Activated CD8-positive, alpha-beta memory T cell treated with anti-CD3 and anti-CD28 coated beads for 36 hours (primary cell): ENCODE data around the gene FAM3C. TPM values are rescaled to one million over a fixed set of nuclear protein-coding genes. Genes with fewer than 3 reads are reported as not detected.

Experiments used
- CTCF ChIA-PET: fragments of 350-600 bp; sonication (Branson Sonifier 250); formaldehyde crosslinking; loops from one replicate; lab custom pipeline; 2021; ENCODE audit warnings: antibody characterized with exemption; lab: Charles Lee
- POLR2A ChIA-PET: fragments of 350-600 bp; sonication (Branson Sonifier 250); formaldehyde crosslinking; loops from one replicate; lab custom pipeline; 2021; ENCODE audit warnings: antibody characterized with exemption; lab: Charles Lee
- total RNA-seq, 2 experiments: library from RNA; stranded (reverse); gene quantifications; one replicate each; pipeline ENCODE4 v1.2.3, GENCODE V29; 2021

The FAM3C gene
- total RNA-seq, 2 experiments from 2014 or later, result 58.4 to 60.8 TPM

DNA sequence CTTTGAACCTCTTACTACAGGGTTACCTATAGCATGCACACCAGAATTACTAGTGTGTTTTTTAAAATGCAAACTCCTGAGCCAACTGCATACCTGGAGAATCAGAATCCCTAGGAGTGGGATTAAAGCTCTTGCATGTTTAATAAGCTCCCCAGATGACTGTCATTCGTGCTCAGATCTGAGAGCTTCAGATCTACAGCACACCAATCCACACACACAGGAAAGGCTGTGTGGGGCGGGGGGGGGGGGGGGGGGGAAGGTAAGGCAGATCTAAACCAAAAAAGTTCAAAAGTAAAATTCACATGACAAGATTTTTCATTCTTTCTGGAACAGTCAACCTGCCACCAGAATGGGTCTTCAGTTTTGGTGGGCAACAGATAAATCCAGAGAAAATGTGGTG is 5.5 kb downstream of the FAM3C start:
- ChIA-PET CTCF (no interaction called here), POLR2A (no interaction called here)

DNA sequence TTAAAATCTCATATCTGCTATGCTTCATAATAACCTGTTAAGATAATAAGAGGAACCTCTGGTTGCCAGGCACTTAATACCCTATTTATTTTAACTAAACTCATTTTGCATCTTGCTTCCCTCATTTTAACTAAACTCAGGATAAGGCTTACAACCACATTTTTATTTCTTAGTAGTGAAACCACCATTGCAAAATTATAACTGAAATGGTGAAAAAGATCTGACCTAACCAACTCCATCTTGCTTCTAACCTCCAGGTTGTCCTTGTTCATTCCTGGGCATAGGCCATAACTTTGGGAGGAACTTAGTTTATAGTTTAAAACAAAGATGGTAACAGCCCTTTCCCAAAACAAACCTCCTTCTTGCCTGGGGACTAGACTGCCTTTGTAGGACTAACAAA is 6.0 kb downstream of the FAM3C start:
- ChIA-PET CTCF (no interaction called here), POLR2A (no interaction called here)

- ChIA-PET CTCF (interaction anchor here (0.8 kb wide), 1 partner anchor 22 kb away, joined by 3 read pairs; no protein-coding TSS in a partner anchor), POLR2A (no interaction called here)
Observed at GRCh38 chr7:121388950-121389349, 7.2 kb downstream of the FAM3C start.

DNA sequence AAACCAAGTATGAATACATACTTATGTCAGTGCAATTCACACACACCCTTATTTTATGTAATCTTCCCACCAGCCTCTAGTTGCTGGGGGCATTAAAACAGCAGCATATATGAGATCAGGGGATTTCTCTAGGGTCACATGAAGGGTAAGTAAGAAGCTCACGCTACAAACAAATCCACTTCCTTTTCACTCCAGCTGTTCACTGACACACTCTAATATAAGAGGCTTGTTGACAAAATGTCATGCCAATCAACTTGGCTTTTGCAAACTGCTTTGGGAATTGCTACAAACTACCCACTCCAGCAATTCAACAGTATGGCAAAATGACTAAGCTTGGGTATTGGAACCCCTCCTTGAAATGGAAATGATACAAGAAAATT is 10.3 kb downstream of the FAM3C start:
- ChIA-PET POLR2A (interaction anchor here (1.2 kb wide), 1 partner anchor 11 kb away, joined by 4 read pairs; the partner anchor contains the start of gene FAM3C), CTCF (interaction anchor here (0.9 to 4.7 kb wide), 4 partner anchors 10 to 161 kb away, joined by 3 to 15 read pairs (median 3); partner anchors contain the start of gene FAM3C)

DNA sequence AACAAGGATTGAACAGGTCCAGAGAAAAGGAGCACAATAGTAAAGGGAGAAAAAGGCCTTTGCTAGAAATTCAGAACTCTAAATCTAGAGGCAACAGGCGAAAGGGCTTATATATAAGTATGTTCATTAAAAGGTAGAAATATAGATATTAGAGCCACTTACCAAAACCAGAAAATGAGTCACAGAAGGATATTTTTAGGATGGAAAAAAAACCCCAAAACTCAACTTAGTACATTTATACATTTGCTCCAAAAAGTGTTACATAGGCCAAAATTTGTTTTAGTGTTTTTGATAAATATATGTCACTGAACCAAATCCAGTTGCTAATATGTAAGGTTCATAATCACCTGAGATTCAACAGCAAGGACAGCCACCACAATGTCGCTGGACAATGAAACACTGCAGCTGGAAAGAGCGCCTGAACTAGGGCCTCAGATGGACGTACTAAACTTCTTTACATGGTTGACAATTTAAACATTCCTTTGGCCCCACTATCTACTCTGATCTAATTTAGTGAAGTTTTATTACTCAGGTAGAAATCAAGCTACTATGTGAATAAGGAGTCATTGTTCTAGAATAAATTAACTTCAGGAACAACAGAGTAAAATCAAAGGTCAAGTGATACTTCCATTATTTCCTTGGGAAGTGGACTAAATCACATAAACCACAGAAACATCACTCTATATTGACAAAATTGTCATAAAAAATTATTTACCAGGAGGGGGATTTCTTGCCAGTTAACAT is 10.9 kb downstream of the FAM3C start:
- CTCF ChIA-PET, result interaction anchor here (0.9 to 4.7 kb wide), 2 partner anchors 11 to 90 kb away, joined by 3 to 15 read pairs; partner anchors contain the start of gene FAM3C
- POLR2A ChIA-PET, result interaction anchor here (1.2 kb wide), 1 partner anchor 11 kb away, joined by 4 read pairs; the partner anchor contains the start of gene FAM3C

GRCh38 chr7:121384265-121384664 is 11.8 kb downstream of the FAM3C start:
- POLR2A ChIA-PET, result no interaction called here
- CTCF ChIA-PET, result interaction anchor here (4.7 kb wide), 1 partner anchor 12 kb away, joined by 15 read pairs; the partner anchor contains the start of gene FAM3C

- ChIA-PET CTCF (interaction anchor here (4.7 kb wide), 1 partner anchor 12 kb away, joined by 15 read pairs; the partner anchor contains the start of gene FAM3C), POLR2A (no interaction called here)
Observed at GRCh38 chr7:121383235-121383910, 12.7 kb downstream of the FAM3C start.

- POLR2A ChIA-PET, result no interaction called here
- CTCF ChIA-PET, result interaction anchor here (4.7 kb wide), 1 partner anchor 13 kb away, joined by 15 read pairs; the partner anchor contains the start of gene FAM3C
Observed at GRCh38 chr7:121382473-121382872, 13.6 kb downstream of the FAM3C start.

DNA sequence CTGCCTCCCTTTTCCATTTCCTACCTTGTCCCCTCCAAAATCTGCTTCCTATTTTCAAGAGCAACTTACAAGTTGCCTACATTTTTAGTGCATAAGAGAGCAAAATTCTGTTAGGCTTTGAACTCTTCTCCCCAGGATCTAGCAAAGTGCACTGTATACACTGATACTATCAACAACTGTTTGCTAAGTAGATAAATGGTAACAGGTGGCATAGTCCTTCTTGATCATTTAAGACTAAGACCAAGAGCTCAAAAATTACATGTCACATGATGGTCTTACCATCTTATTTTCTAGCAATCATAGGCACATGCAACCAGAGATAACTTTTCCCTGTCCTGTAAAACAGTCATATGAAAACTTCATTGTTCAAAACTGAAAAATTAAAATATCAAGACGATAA is 16.2 kb downstream of the FAM3C start:
- POLR2A ChIA-PET, result no interaction called here

GRCh38 chr7:121376979-121377378 is 19.1 kb downstream of the FAM3C start:
- ChIA-PET POLR2A (no interaction called here), CTCF (no interaction called here)

More for the DNA sequence above, 16.2 kb downstream of the FAM3C start:
- CTCF ChIA-PET, result no interaction called here

DNA sequence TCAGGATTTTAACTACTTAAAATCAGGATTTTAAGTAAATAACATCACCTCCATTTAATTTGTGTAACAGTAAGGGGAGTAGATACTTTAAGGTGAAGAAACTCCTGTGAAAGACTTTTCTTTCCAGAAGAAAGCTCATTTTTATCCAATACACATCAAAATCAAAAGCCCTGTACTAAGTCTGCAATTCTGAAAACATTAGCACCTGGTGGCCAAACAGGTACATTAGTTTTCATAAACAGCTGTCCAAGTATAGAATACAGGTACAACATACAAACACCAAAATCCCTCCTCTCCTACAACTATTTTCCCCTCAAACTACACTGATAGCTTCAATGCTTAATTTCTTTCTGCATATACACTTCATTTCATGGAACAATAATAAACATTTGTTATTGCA is 22.9 kb downstream of the FAM3C start:
- CTCF ChIA-PET, result interaction anchor here (1.0 kb wide), 2 partner anchors 13 to 15 kb away, joined by 3 read pairs; no protein-coding TSS in a partner anchor
- POLR2A ChIA-PET, result interaction anchor here (0.7 kb wide), 1 partner anchor 157 kb away, joined by 3 read pairs; no protein-coding TSS in a partner anchor

DNA sequence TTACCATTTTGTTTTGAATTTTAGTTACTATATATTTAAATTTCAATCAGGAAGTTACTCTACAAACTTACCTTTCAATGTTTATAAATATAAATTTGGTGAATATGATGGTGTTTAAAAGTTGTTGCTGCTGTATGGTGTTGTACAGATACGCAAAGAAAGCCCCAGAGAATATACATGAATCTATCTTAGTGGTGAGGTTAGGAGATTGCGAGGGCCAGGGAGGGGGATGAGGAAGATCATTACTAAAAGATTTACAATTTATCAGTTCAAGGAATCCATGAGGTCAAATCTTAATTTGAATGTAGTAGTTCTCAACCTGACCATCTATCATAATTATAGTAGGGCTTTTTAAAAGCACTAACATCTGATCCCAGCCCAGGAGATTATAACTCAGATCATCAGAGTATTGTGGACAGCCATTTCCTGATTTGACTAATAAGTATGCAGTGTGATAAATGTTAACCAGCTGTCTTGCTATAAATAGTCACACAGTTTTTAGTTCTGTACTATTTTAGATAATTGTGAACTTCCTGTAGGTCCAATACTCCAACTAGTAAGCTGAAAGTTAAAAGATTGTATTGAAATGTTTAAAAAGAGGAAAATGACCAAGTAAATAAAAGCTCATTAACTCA is 23.6 kb downstream of the FAM3C start:
- ChIA-PET POLR2A (interaction anchor here (0.7 kb wide), 1 partner anchor 158 kb away, joined by 3 read pairs; no protein-coding TSS in a partner anchor), CTCF (interaction anchor here (1.0 to 1.6 kb wide), 3 partner anchors 14 to 24 kb away, joined by 3 to 6 read pairs (median 3); partner anchors contain the start of gene FAM3C)

GRCh38 chr7:121371883-121372282 is 24.2 kb downstream of the FAM3C start:
- ChIA-PET POLR2A (no interaction called here), CTCF (interaction anchor here (1.6 kb wide), 1 partner anchor 24 kb away, joined by 6 read pairs; the partner anchor contains the start of gene FAM3C)

GRCh38 chr7:121371367-121371766 is 24.7 kb downstream of the FAM3C start:
- CTCF ChIA-PET, result interaction anchor here (1.6 kb wide), 1 partner anchor 25 kb away, joined by 6 read pairs; the partner anchor contains the start of gene FAM3C
- POLR2A ChIA-PET, result interaction anchor here (0.6 kb wide), 1 partner anchor 159 kb away, joined by 16 read pairs; no protein-coding TSS in a partner anchor

DNA sequence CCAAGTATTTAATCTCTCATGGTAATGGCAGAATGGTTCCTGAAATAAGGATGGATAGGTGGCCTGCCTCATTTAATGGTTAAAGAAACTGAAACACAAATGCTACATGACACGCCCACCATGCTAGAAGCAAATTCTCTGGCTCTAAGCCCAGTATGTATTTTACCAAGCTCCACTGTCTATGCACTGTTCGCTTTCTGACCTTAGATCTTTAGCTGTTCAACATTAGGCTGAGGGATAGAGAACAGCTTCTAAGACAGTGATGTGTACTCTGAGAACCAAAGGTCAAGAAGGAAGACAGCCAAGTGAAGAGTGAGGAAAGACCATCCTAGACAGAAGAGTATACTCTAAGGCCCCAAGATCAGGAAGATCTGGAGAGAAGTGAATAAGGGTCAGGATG is 26.6 kb downstream of the FAM3C start:
- CTCF ChIA-PET, result interaction anchor here (1.3 kb wide), 1 partner anchor 18 kb away, joined by 4 read pairs; no protein-coding TSS in a partner anchor
- POLR2A ChIA-PET, result no interaction called here

DNA sequence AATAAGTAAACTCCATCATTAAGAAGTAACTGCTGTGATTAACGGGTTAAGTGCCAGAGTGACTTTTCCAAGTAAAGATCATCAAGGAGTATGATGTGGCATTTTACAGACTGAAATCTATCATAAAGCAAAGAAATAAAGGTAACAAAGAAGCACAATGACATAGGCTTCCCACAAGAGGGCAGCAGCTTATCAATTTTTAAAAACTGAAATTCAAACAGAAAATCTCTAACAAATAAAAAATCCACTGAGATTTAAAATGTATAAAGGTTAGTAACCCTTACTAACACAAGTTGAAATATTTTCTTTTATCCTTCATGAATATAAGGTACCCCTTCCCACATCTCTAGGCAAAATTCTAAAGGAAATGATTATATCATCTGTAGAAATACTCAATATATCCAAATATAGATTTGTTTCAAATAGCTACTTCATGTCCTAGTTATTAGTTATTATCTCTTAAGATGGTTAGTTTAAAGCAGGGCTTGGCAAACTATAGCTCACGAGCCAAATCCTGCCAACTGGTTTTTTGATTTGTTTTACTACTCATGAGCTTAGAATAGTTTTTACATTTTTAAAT is 29.2 kb downstream of the FAM3C start:
- ChIA-PET CTCF (interaction anchor here (0.8 to 2.0 kb wide), 7 partner anchors 12 to 181 kb away, joined by 3 to 18 read pairs (median 5); partner anchors contain the start of gene FAM3C), POLR2A (no interaction called here)

- ChIA-PET POLR2A (no interaction called here), CTCF (interaction anchor here (1.4 kb wide), 1 partner anchor 14 kb away, joined by 3 read pairs; no protein-coding TSS in a partner anchor)
Observed at GRCh38 chr7:121360564-121360963, 35.5 kb downstream of the FAM3C start.

DNA sequence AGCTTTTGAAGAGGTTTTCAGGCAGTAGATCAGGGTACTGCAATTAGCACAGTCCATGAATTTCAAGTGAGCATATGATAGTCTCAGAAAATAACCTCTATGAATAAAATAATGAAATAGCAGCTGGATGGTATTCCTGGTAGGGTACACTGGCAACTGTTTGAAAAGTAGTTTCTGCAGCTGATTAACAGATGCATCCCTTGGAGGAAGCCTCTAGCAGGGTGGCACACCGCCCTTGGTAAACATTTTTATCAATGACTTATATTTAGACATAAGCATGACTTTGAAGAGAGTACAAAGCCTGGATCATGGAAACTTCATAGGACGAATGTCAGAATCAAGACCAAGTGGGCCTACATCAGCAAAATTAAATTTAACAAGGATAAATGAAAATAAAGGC is 40.5 kb downstream of the FAM3C start:
- CTCF ChIA-PET, result no interaction called here
- POLR2A ChIA-PET, result no interaction called here
